Left ventricle myocardium inferior (tissue), 1 donor: ENCODE measurements around the gene CTNNA2. TPM values are rescaled to one million over a fixed set of nuclear protein-coding genes. Genes with fewer than 3 reads are reported as not detected.

Source experiments
- DNase-seq: peaks from one replicate; pipeline ENCODE4 v3.0.0-alpha.2; 2020
- H3K27ac ChIP-seq: fragments of 200-600 bp; replicated peaks from 2 replicates; pipeline ENCODE4 v1.8.0; 2021
- H3K27me3 ChIP-seq: fragments of 200-600 bp; 2 replicates; pipeline ENCODE4 v1.8.0; 2021; ENCODE audit warnings: low read depth
- H3K36me3 ChIP-seq: fragments of 200-600 bp; 2 replicates; pipeline ENCODE4 v1.8.0; 2021
- H3K4me1 ChIP-seq: fragments of 200-600 bp; 2 replicates; pipeline ENCODE4 v1.8.0; 2021
- H3K4me3 ChIP-seq: fragments of 200-600 bp; 2 replicates; pipeline ENCODE4 v1.8.0; 2021; ENCODE audit warnings: mild to moderate bottlenecking, moderate library complexity
- H3K9me3 ChIP-seq: fragments of 200-600 bp; replicated peaks from 2 replicates; pipeline ENCODE4 v1.8.0; 2021
- CTCF ChIP-seq: fragments of 200-600 bp; IDR thresholded peaks from 2 replicates; pipeline ENCODE4 v1.8.0; 2021; ENCODE audit warnings: antibody characterized with exemption, mild to moderate bottlenecking, borderline replicate concordance
- intact Hi-C: fragments of 100-400 bp; cut with micrococcal nuclease; formaldehyde crosslinking; loops from one replicate; pipeline ENCODE4 v1.11.0; 2022
- total RNA-seq: library from RNA; stranded (reverse); fragmentation: NEBNext Ultra II Directional; extraction: Animal tissue kit (Norgen Biotek cat#: 25700); gene quantifications from one replicate; pipeline ENCODE4 v1.2.1, GENCODE V29; 2021
- donor health status: DM: no; HTN: yes; CAD: no; lungs with severe emphysema.

CTNNA2 gene
- total RNA-seq, 1 donor from 2014 or later = not detected

DNA sequence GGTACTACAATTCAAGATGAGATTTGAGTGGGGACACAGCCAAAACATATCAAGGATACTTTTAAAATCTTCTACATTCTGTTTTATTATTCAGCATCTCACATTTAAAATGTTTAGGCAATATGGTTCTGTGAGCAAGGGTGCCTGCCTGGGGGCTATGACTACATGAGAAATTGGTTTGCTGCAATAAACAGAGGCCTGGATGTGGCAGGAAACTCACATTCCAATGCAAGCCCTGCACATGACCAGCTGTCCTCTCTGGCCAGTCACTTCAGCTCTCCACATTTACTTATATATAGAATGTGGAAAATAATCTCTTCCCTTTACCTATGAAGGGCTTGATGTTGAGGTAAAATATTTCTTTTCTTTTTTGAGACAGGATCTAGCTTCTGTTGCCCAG is 598.3 kb downstream of the CTNNA2 start:
- intact Hi-C loops = no loop called here
- no peak for TF ChIP-seq CTCF
- no peak overlapping the region for H3K4me3 ChIP-seq
- H3K36me3 ChIP-seq = no peaks in the 10 kb centered on the region
- no peaks in the 10 kb centered on the region for H3K9me3 ChIP-seq
- no peaks in the 10 kb centered on the region for H3K4me1 ChIP-seq
- H3K27ac ChIP-seq = no peak overlapping the region
- H3K27me3 ChIP-seq = peaks cover 6% of the 10 kb centered on the region
- no peak for DNase-seq

DNA sequence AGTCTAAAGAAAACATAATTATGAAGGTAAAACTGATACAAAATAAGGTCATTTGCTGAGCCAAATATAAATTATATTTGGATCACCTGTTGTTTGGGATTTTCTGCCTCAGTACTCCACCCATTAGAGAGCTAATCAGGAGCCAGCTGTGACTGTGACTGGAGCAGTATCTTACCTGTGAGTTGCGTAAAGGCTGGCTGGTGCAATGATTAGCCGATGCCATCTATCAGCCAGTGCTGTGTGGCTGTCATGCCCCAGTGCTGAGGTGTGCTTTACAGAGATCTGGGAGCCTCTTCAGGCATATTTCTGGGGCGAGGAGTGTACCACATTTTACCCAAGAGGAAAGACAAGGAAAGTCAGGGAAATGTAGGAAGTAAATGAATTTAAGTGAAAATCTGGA is 599.9 kb downstream of the CTNNA2 start:
- Histone ChIP-seq H3K36me3 (no peaks in the 10 kb centered on the region), H3K27me3 (no peaks in the 10 kb centered on the region), H3K4me1 (no peaks in the 10 kb centered on the region), H3K4me3 (no peak overlapping the region), H3K27ac (no peak overlapping the region), H3K9me3 (no peaks in the 10 kb centered on the region)
- DNase-seq = no peak
- TF ChIP-seq CTCF = no peak
- intact Hi-C loops = no loop called here

DNA sequence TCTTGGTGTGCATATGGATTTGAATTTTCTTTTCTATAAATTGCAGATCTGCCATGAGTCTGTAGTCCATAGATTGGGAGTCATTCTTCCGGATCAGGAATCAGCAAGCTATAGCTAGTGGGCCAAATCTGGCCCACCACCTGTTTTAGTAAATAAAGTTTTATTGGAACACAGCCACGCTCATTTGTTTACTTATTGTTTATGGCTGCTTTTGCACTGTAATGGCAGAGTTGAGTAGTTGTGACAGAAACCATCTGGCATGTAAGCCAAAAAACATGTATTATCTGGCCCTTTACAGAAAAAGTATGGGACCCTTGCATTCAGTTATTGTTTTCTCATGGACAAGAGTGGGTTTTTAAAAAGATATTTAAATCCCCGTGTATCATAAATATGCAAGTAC is 600.5 kb downstream of the CTNNA2 start:
- Histone ChIP-seq H3K27ac (no peak overlapping the region), H3K9me3 (no peaks in the 10 kb centered on the region), H3K4me3 (no peak overlapping the region), H3K36me3 (no peaks in the 10 kb centered on the region), H3K27me3 (no peaks in the 10 kb centered on the region), H3K4me1 (no peaks in the 10 kb centered on the region)
- no peak for TF ChIP-seq CTCF
- intact Hi-C loops = no loop called here
- no peak for DNase-seq

DNA sequence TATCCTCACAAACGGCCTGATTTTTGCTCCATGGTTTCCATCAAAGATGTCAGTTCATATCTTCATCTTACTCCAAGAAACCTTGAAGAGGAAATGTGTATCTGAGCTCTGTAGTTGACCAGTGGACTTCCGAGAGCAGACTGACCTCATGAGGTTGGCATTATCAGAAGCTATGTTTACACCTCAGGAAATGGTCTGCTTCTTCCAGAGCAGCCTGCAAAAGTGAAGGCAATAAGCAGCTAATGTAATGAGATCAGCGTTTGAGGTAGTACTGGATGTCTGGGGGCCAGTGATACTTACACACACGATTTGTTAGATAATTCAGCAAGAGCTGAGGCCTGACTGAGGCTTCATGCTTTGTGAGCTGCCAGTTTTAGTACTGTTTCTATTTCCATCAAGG is 602.0 kb downstream of the CTNNA2 start:
- Histone ChIP-seq H3K27me3 (peaks cover 6% of the 10 kb centered on the region), H3K4me3 (no peak overlapping the region), H3K4me1 (no peaks in the 10 kb centered on the region), H3K27ac (no peak overlapping the region), H3K9me3 (no peaks in the 10 kb centered on the region), H3K36me3 (no peaks in the 10 kb centered on the region)
- TF ChIP-seq CTCF = no peak
- intact Hi-C loops = no loop called here
- no peak for DNase-seq

GRCh38 chr2:80117401-80117800 is 604.5 kb downstream of the CTNNA2 start:
- Histone ChIP-seq H3K4me1 (no peaks in the 10 kb centered on the region), H3K27me3 (peaks cover 22% of the 10 kb centered on the region), H3K4me3 (no peak overlapping the region), H3K9me3 (no peaks in the 10 kb centered on the region), H3K36me3 (no peaks in the 10 kb centered on the region), H3K27ac (no peak overlapping the region)
- no peak for TF ChIP-seq CTCF
- no peak for DNase-seq
- intact Hi-C loops = no loop called here

GRCh38 chr2:80120866-80121265 is 608.0 kb downstream of the CTNNA2 start:
- no peak for TF ChIP-seq CTCF
- H3K4me1 ChIP-seq = no peaks in the 10 kb centered on the region

More at GRCh38 chr2:80120866-80121265, 608.0 kb downstream of the CTNNA2 start:
- intact Hi-C loops = no loop called here
- no peak for DNase-seq
- H3K9me3 ChIP-seq = no peaks in the 10 kb centered on the region
- H3K27me3 ChIP-seq = peaks cover 22% of the 10 kb centered on the region
- no peak overlapping the region for H3K27ac ChIP-seq
- no peaks in the 10 kb centered on the region for H3K36me3 ChIP-seq
- H3K4me3 ChIP-seq = no peak overlapping the region
